H1 (cell line): ENCODE results near the gene SRCIN1. TPM values are rescaled to one million over a fixed set of nuclear protein-coding genes. Genes with fewer than 3 reads are reported as not detected.
"Not testable (repeated sequence)": the region's sequence is repeated elsewhere in the genome, so short reads cannot be mapped to it uniquely, and the experiment has no call there.

Experiments
- CTCF ChIA-PET: fragments of 300-600 bp; sonication (Branson Sonifier 250); formaldehyde crosslinking; loops from one replicate; lab custom pipeline; 2021; ENCODE audit not compliant: partially characterized antibody; lab: Charles Lee
- POLR2A ChIA-PET: fragments of 300-600 bp; sonication (Branson Sonifier 250); formaldehyde crosslinking; loops from one replicate; lab custom pipeline; 2021; ENCODE audit warnings: inconsistent platforms; ENCODE audit not compliant: partially characterized antibody; lab: Charles Lee
- DNase-seq, 2 experiments: peaks; one replicate each; pipeline versions ENCODE4 v3.0.0 to v3.0.0-alpha.2; 2010 to 2022; ENCODE audit warnings: low spot score in 2 of 2, low read depth in 1 of 2, mixed read lengths in 1 of 2
- FAIRE-seq: peaks from 2 replicates; lab custom pipeline; 2011; peaks lifted over from hg19 to GRCh38; lab: Jason Lieb, UNC
- H2AFZ ChIP-seq: 2 replicates; pipeline ENCODE4 v1.8.1; 2012; ENCODE audit warnings: low read length, inconsistent platforms
- H2AK5ac ChIP-seq: 2 replicates; pipeline ENCODE4 v1.6.1; 2013; ENCODE audit warnings: low read depth, low read length
- H2BK120ac ChIP-seq: replicated peaks from 2 replicates; pipeline ENCODE3; 2013; ENCODE audit warnings: low read depth, low read length, inconsistent platforms
- H2BK12ac ChIP-seq: 2 replicates; pipeline ENCODE4 v1.6.1; 2013; ENCODE audit warnings: low read depth, low read length
- H2BK15ac ChIP-seq: 2 replicates; pipeline ENCODE4 v1.6.1; 2013; ENCODE audit warnings: low read length
- H2BK20ac ChIP-seq: 2 replicates; pipeline ENCODE4 v1.6.1; 2013; ENCODE audit warnings: low read length
- H2BK5ac ChIP-seq: 2 replicates; pipeline ENCODE4 v1.6.1; 2013; ENCODE audit warnings: low read depth, low read length
- H3K14ac ChIP-seq: 2 replicates; pipeline ENCODE4 v1.6.1; 2013; ENCODE audit warnings: inconsistent platforms; ENCODE audit not compliant: insufficient read length
- H3K18ac ChIP-seq: 2 replicates; pipeline ENCODE4 v1.6.1; 2013; ENCODE audit warnings: low read length; ENCODE audit errors: extremely low read depth
- H3K23ac ChIP-seq: 2 replicates; pipeline ENCODE4 v1.6.1; 2013; ENCODE audit warnings: inconsistent platforms; ENCODE audit not compliant: insufficient read length
- H3K23me2 ChIP-seq: 2 replicates; pipeline ENCODE4 v1.6.1; 2013; ENCODE audit warnings: low read depth, low read length
- H3K27ac ChIP-seq: 2 replicates; pipeline ENCODE4 v1.6.1; 2011; ENCODE audit warnings: low read depth, low read length, inconsistent platforms
- H3K27me3 ChIP-seq, 4 experiments: replicated peaks in 1 of 4; 1 replicate in 1 of 4; 2 replicates in 3 of 4; pipeline versions ENCODE4 v1.6.1 to v1.8.1; 2011 to 2013; ENCODE audit warnings: low read length in 3 of 4, mild to moderate bottlenecking in 3 of 4, inconsistent platforms in 2 of 4, mixed read lengths in 2 of 4, moderate library complexity in 1 of 4; ENCODE audit not compliant: control insufficient read depth in 3 of 4, insufficient read depth in 3 of 4; ENCODE audit errors: extremely low read depth in 1 of 4
- H3K36me3 ChIP-seq, 4 experiments: 2 replicates each; pipeline versions ENCODE4 v1.6.1 to v1.8.1; 2011 to 2013; ENCODE audit warnings: mild to moderate bottlenecking in 4 of 4, low read length in 3 of 4, moderate library complexity in 2 of 4, control low read depth in 1 of 4, inconsistent platforms in 1 of 4; ENCODE audit not compliant: insufficient read depth in 4 of 4, control insufficient read depth in 2 of 4
- H3K4ac ChIP-seq: replicated peaks from 2 replicates; pipeline ENCODE3; 2013; ENCODE audit warnings: low read length, low read depth, mixed read lengths, inconsistent platforms; ENCODE audit not compliant: insufficient read length
- H3K4me1 ChIP-seq, 4 experiments: replicated peaks in 1 of 4; 1 replicate in 1 of 4; 2 replicates in 3 of 4; pipeline versions ENCODE4 v1.6.1 to v1.8.1; 2011 to 2013; ENCODE audit warnings: low read length in 3 of 4, inconsistent platforms in 2 of 4, mixed read lengths in 1 of 4; ENCODE audit not compliant: insufficient read depth in 4 of 4, control insufficient read depth in 3 of 4
- H3K4me2 ChIP-seq, 2 experiments: 2 replicates each; pipeline versions ENCODE4 v1.6.1 to v1.8.1; 2011 to 2013; ENCODE audit warnings: low read depth in 2 of 2, low read length in 2 of 2, control low read depth in 1 of 2, inconsistent platforms in 1 of 2, mild to moderate bottlenecking in 1 of 2; ENCODE audit not compliant: insufficient read depth in 1 of 2
- H3K4me3 ChIP-seq, 4 experiments: fragments of 200-600, 300-600 bp in 1 of 4; sonication (generic), shearing (Covaris generic), sonication (Bioruptor Twin) in 1 of 4; 2 replicates each; pipeline versions ENCODE4 v1.5.1 to v1.8.1; 2011 to 2016; ENCODE audit warnings: low read length in 4 of 4, low read depth in 3 of 4, control low read depth in 2 of 4, inconsistent platforms in 2 of 4, mild to moderate bottlenecking in 2 of 4, mixed read lengths in 1 of 4, moderate library complexity in 1 of 4; ENCODE audit not compliant: insufficient read depth in 2 of 4; ENCODE audit errors: extremely low read depth in 1 of 4
- H3K56ac ChIP-seq: replicated peaks from 2 replicates; pipeline ENCODE3; 2013; ENCODE audit warnings: low read depth, mild to moderate bottlenecking, mixed read lengths, low read length, inconsistent platforms; ENCODE audit not compliant: insufficient read length
- H3K79me1 ChIP-seq: 2 replicates; pipeline ENCODE4 v1.6.1; 2013; ENCODE audit warnings: low read depth, low read length, control low read depth
- H3K79me2 ChIP-seq, 2 experiments: 2 replicates each; pipeline versions ENCODE4 v1.6.1 to v1.8.1; 2012 to 2013; ENCODE audit warnings: low read length in 2 of 2, mild to moderate bottlenecking in 2 of 2, inconsistent platforms in 1 of 2; ENCODE audit not compliant: insufficient read depth in 2 of 2, control insufficient read depth in 1 of 2
- H3K9ac ChIP-seq, 4 experiments: replicated peaks in 1 of 4; 1 replicate in 1 of 4; 2 replicates in 3 of 4; pipeline versions ENCODE4 v1.6.1 to v1.8.1; 2011 to 2013; ENCODE audit warnings: low read depth in 3 of 4, low read length in 3 of 4, control low read depth in 2 of 4, mild to moderate bottlenecking in 2 of 4, moderate library complexity in 2 of 4, inconsistent platforms in 1 of 4; ENCODE audit errors: extremely low read depth in 1 of 4
- H3K9me3 ChIP-seq, 2 experiments: 2 replicates each; pipeline versions ENCODE4 v1.6.1 to v1.8.1; 2012 to 2013; ENCODE audit warnings: mild to moderate bottlenecking in 2 of 2, moderate library complexity in 2 of 2, control low read depth in 1 of 2, inconsistent platforms in 1 of 2, low read depth in 1 of 2, low read length in 1 of 2, mixed read lengths in 1 of 2; ENCODE audit not compliant: insufficient read depth in 2 of 2
- H4K20me1 ChIP-seq, 2 experiments: replicated peaks in 1 of 2; 2 replicates each; pipeline versions ENCODE3 to v1.8.1; 2011 to 2013; ENCODE audit warnings: inconsistent platforms in 2 of 2, low read length in 2 of 2, mild to moderate bottlenecking in 1 of 2; ENCODE audit not compliant: insufficient read depth in 2 of 2, control insufficient read depth in 1 of 2
- H4K5ac ChIP-seq: 2 replicates; pipeline ENCODE4 v1.6.1; 2013; ENCODE audit warnings: low read length, low read depth, mixed read lengths, inconsistent platforms; ENCODE audit not compliant: insufficient read length
- H4K8ac ChIP-seq: 2 replicates; pipeline ENCODE4 v1.8.0; 2013; ENCODE audit warnings: mild to moderate bottlenecking, moderate library complexity, low read length, inconsistent platforms; ENCODE audit not compliant: insufficient read depth; ENCODE audit errors: extremely low read depth
- H4K91ac ChIP-seq: replicated peaks from 2 replicates; pipeline ENCODE3; 2013; ENCODE audit warnings: low read length, mixed read lengths, inconsistent platforms; ENCODE audit not compliant: insufficient read length
- BCL11A ChIP-seq, 2 experiments: IDR thresholded peaks; one replicate each; pipeline ENCODE4 v1.6.1; 2011; ENCODE audit warnings: low read depth in 2 of 2, low read length in 2 of 2, mild to moderate bottlenecking in 2 of 2
- EZH2 ChIP-seq: fragments of 200-600 bp; sonication (generic); IDR thresholded peaks from 2 replicates; pipeline ENCODE4 v1.7.1; 2012; ENCODE audit warnings: low read depth, mild to moderate bottlenecking, moderate library complexity, low read length, inconsistent platforms; ENCODE audit not compliant: severe bottlenecking
- POLR2AphosphoS5 ChIP-seq: IDR thresholded peaks from 2 replicates; pipeline ENCODE4 v1.6.1; 2011; ENCODE audit warnings: low read depth, low read length
- SRF ChIP-seq: IDR thresholded peaks from 2 replicates; pipeline ENCODE4 v1.6.1; 2011; ENCODE audit warnings: mild to moderate bottlenecking, low read depth, low read length, moderate library complexity
- SUZ12 ChIP-seq: fragments of 200-600 bp; sonication (generic); IDR thresholded peaks from 2 replicates; pipeline ENCODE4 v1.6.1; 2012; ENCODE audit warnings: mild to moderate bottlenecking, inconsistent platforms, low read length, moderate library complexity, mixed read lengths
- TEAD4 ChIP-seq: IDR thresholded peaks from 2 replicates; pipeline ENCODE4 v1.6.1; 2012; ENCODE audit warnings: low read depth, low read length, inconsistent platforms, mixed read lengths
- ZNF274 ChIP-seq: IDR thresholded peaks from 2 replicates; pipeline ENCODE4 v1.7.0; 2012; ENCODE audit warnings: low read length, borderline replicate concordance; ENCODE audit errors: extremely low read depth
- WGBS, 2 experiments: shearing (Covaris generic) in 1 of 2; methylation state at CpG; one replicate each; pipeline versions ENCODE4 v1.1.6 to v1.1.7; 2013 to 2015; ENCODE audit warnings: low lambda C conversion rate in 2 of 2, mixed read lengths in 2 of 2, inconsistent platforms in 1 of 2, low coverage in 1 of 2, missing lambda C conversion rate in 1 of 2; ENCODE audit not compliant: insufficient replicate concordance in 2 of 2, insufficient coverage in 1 of 2, insufficient read length in 1 of 2; ENCODE audit errors: extremely low coverage in 1 of 2, missing lambda C conversion rate in 1 of 2; 5-methylcytosine and 5-hydroxymethylcytosine counted together
- polyA plus RNA-seq, 7 experiments: library from polyadenylated mRNA; depleted of rRNA in 3 of 7; stranded (reverse) in 5 of 7; unstranded in 2 of 7; fragments of >200 nt in 5 of 7; fragments of 200-250 nt in 2 of 7; gene quantifications; 1 replicate in 5 of 7; 2 replicates in 1 of 7; 4 replicates in 1 of 7; pipeline versions ENCODE4 v1.2.1 to v1.2.3, GENCODE V29; 2011 to 2013; ENCODE audit warnings: missing spikeins in 2 of 7, mixed read lengths in 2 of 7
- total RNA-seq: library from RNA; stranded (reverse); fragmentation: NEBNext Ultra II Directional; extraction: Animal tissue kit (Norgen Biotek cat#: 25700); gene quantifications from 2 replicates; pipeline ENCODE4 v1.2.1, GENCODE V29; 2021

The SRCIN1 gene
- total and polyA plus RNA-seq, 2 of the 8 experiments (the other 6 are each of a cell fraction or from before 2014, with no cell fraction given), result 2.8 to 3.8 TPM

GRCh38 chr17:38653230-38653629 lies 47.5 kb upstream of the SRCIN1 start (continued):
- TF ChIP-seq ZNF274, result no peak
- no peak for TF ChIP-seq EZH2
- TF ChIP-seq TEAD4, result no peak
- TF ChIP-seq POLR2AphosphoS5, result no peak
- TF ChIP-seq SRF, result no peak
- no peak for TF ChIP-seq BCL11A (IDR thresholded peaks at IDR 0.05; ENCODE audit: low read depth in 2 of 2, low read length in 2 of 2)
- no peak for TF ChIP-seq SUZ12

- not testable (repeated sequence) for H3K14ac ChIP-seq, H4K8ac ChIP-seq, H3K36me3 ChIP-seq, H3K27ac ChIP-seq, H2BK20ac ChIP-seq, H3K23me2 ChIP-seq, H4K20me1 ChIP-seq, H3K4ac ChIP-seq, DNase-seq, H4K5ac ChIP-seq, H2AFZ ChIP-seq, H2AK5ac ChIP-seq, H3K4me3 ChIP-seq, H3K18ac ChIP-seq, H2BK15ac ChIP-seq, FAIRE-seq, H3K56ac ChIP-seq, H2BK5ac ChIP-seq, H3K79me1 ChIP-seq, H3K27me3 ChIP-seq, H3K4me2 ChIP-seq, H4K91ac ChIP-seq, H3K4me1 ChIP-seq, H3K23ac ChIP-seq, H3K9me3 ChIP-seq, H2BK120ac ChIP-seq, H3K79me2 ChIP-seq, H3K9ac ChIP-seq
- 94% methylated on average over 11 of the region's 11 CpGs; no CpG with 5 or more reads in 1 of the 2 experiments for WGBS, 2 experiments
- ChIA-PET CTCF (interaction anchor here (0.7 to 29.5 kb wide), 8 partner anchors 9 to 161 kb away, joined by 3 to 795 read pairs (median 6); partner anchors contain the start of gene SRCIN1), POLR2A (interaction anchor here (1.3 kb wide), 1 partner anchor 14 kb away, joined by 3 read pairs; no protein-coding TSS in a partner anchor)
- H2BK12ac ChIP-seq, result peak overlapping the region; percentile 92; the same call in 1 of the 2 replicates
Measured at GRCh38 chr17:38650653-38651173, 45.0 kb upstream of the SRCIN1 start.
